Gastrocnemius medialis (tissue), 4 donors: Measurements from ENCODE around the gene MTHFD2L. TPM values are rescaled to one million over a fixed set of nuclear protein-coding genes. Genes with fewer than 3 reads are reported as not detected.

Experiments
- ATAC-seq, 2 donors: fragments of 150-250 bp; one replicate each; pipeline ENCODE4 v1.9.1; 2016
- DNase-seq, 2 donors: peaks; one replicate each; pipeline ENCODE4 v3.0.0-alpha.2; 2019
- H3K27ac ChIP-seq, 4 donors: fragments of 200-600 bp; sonication (generic); 1 replicate in 1 of 4; 2 replicates in 3 of 4; pipeline ENCODE4 v1.5.1; 2016 to 2018; ENCODE audit warnings: mild to moderate bottlenecking in 2 of 4, moderate library complexity in 1 of 4
- H3K27me3 ChIP-seq, 3 donors: fragments of 200-600 bp; sonication (generic) in 2 of 3; 1 replicate in 1 of 3; 2 replicates in 2 of 3; pipeline versions ENCODE4 v1.5.1 to v1.6.0; 2016 to 2019; ENCODE audit warnings: mild to moderate bottlenecking in 1 of 3, moderate library complexity in 1 of 3
- H3K36me3 ChIP-seq, 2 donors: fragments of 200-600 bp; sonication (generic) in 1 of 2; one replicate each; pipeline ENCODE4 v1.5.1; 2017 to 2018
- H3K4me1 ChIP-seq, 2 donors: fragments of 200-600 bp; sonication (generic) in 1 of 2; one replicate each; pipeline ENCODE4 v1.5.1; 2016 to 2017; ENCODE audit warnings: mild to moderate bottlenecking in 2 of 2
- H3K4me3 ChIP-seq, 4 donors: fragments of 200-600 bp; sonication (generic) in 3 of 4; 1 replicate in 1 of 4; 2 replicates in 3 of 4; pipeline ENCODE4 v1.5.1; 2016 to 2019; ENCODE audit warnings: mild to moderate bottlenecking in 2 of 4
- H3K9me3 ChIP-seq, 3 donors: fragments of 200-600 bp; sonication (generic) in 2 of 3; 1 replicate in 1 of 3; 2 replicates in 2 of 3; pipeline ENCODE4 v1.5.1; 2016 to 2019
- CTCF ChIP-seq, 5 experiments: fragments of 450-650 bp in 3 of 5; fragments of 200-600 bp in 2 of 5; sonication (generic) in 2 of 5; IDR thresholded peaks in 4 of 5; conservative IDR thresholded peaks in 1 of 5; 1 replicate in 4 of 5; 2 replicates in 1 of 5; pipeline ENCODE4 v1.5.1; 2016 to 2019; ENCODE audit warnings: antibody characterized with exemption in 5 of 5, mild to moderate bottlenecking in 3 of 5, moderate library complexity in 3 of 5
- POLR2A ChIP-seq, 2 donors: fragments of 450-650 bp; IDR thresholded peaks; one replicate each; pipeline ENCODE4 v1.6.1; 2017; ENCODE audit warnings: antibody characterized with exemption in 2 of 2, mild to moderate bottlenecking in 2 of 2, moderate library complexity in 2 of 2
- in situ Hi-C, 4 donors: fragments of 200-750 bp; cut with MboI; loops; one replicate each; pipeline versions ENCODE4 v1.15.0 to v1.8.0; 2017; ENCODE audit warnings: low sequenced_read_pairs in 4 of 4
- intact Hi-C: fragments of 100-400 bp; cut with DNase I; formaldehyde crosslinking; loops from one replicate; pipeline ENCODE4 v1.15.1; 2023; ENCODE audit warnings: low total_unique reads
- total RNA-seq, 4 donors: library from RNA; depleted of rRNA; stranded (reverse); fragments of >200 nt; gene quantifications; one replicate each; pipeline versions ENCODE4 v1.1.0 to v1.2.3, GENCODE V29; 2016

The MTHFD2L gene
- total RNA-seq, 4 donors from 2014 or later, result 7.0 to 11.0 (median 7.8) TPM

GRCh38 chr4:74291471-74291870 is 133.6 kb downstream of the MTHFD2L start:
- DNase-seq (no peak), ATAC-seq (no peak)
- H3K27me3 ChIP-seq, result no peaks in the 10 kb centered on the region
- H3K9me3 ChIP-seq, result no peaks in the 10 kb centered on the region
- TF ChIP-seq CTCF (IDR thresholded peaks at IDR 0.05 in 4 of 5, conservative IDR thresholded peaks at IDR 0.05 in 1 of 5) (no peak), POLR2A (IDR thresholded peaks at IDR 0.05) (no peak)
- no peaks in the 10 kb centered on the region for H3K36me3 ChIP-seq
- in situ Hi-C loops, result no loop called here
- H3K27ac ChIP-seq, result no peak overlapping the region
- intact Hi-C loops, result no loop called here
- no peaks in the 10 kb centered on the region for H3K4me1 ChIP-seq
- H3K4me3 ChIP-seq, result no peak overlapping the region

GRCh38 chr4:74292111-74292870 is 134.4 kb downstream of the MTHFD2L start:
- no peaks in the 10 kb centered on the region for H3K27me3 ChIP-seq
- ATAC-seq, result no peak
- in situ Hi-C loops (no loop called here), intact Hi-C loops (no loop called here)
- TF ChIP-seq CTCF (IDR thresholded peaks at IDR 0.05 in 4 of 5, conservative IDR thresholded peaks at IDR 0.05 in 1 of 5), result no peak
- no peak for TF ChIP-seq POLR2A (IDR thresholded peaks at IDR 0.05)
- DNase-seq, result no peak
- H3K4me1 ChIP-seq, result no peaks in the 10 kb centered on the region
- no peak overlapping the region for H3K4me3 ChIP-seq
- H3K36me3 ChIP-seq, result no peaks in the 10 kb centered on the region
- no peaks in the 10 kb centered on the region for H3K9me3 ChIP-seq
- no peak overlapping the region for H3K27ac ChIP-seq

- no peaks in the 10 kb centered on the region for H3K9me3 ChIP-seq
- intact Hi-C loops (no loop called here), in situ Hi-C loops (no loop called here)
- no peak overlapping the region for H3K4me3 ChIP-seq
- H3K4me1 ChIP-seq, result no peaks in the 10 kb centered on the region
- TF ChIP-seq POLR2A (IDR thresholded peaks at IDR 0.05) (no peak), CTCF (IDR thresholded peaks at IDR 0.05 in 4 of 5, conservative IDR thresholded peaks at IDR 0.05 in 1 of 5) (no peak)
- no peaks in the 10 kb centered on the region for H3K36me3 ChIP-seq
- H3K27ac ChIP-seq, result no peak overlapping the region
- H3K27me3 ChIP-seq, result no peaks in the 10 kb centered on the region
- DNase-seq (no peak), ATAC-seq (no peak)
Measured at GRCh38 chr4:74293558-74293957, 135.6 kb downstream of the MTHFD2L start.

- Histone ChIP-seq H3K27me3 (no peaks in the 10 kb centered on the region), H3K36me3 (no peaks in the 10 kb centered on the region), H3K4me1 (no peaks in the 10 kb centered on the region), H3K27ac (no peak overlapping the region), H3K9me3 (no peaks in the 10 kb centered on the region), H3K4me3 (no peak overlapping the region)
- intact Hi-C loops (no loop called here), in situ Hi-C loops (no loop called here)
- no peak for DNase-seq
- no peak for ATAC-seq
- TF ChIP-seq CTCF (IDR thresholded peaks at IDR 0.05 in 4 of 5, conservative IDR thresholded peaks at IDR 0.05 in 1 of 5), result no peak
- TF ChIP-seq POLR2A (IDR thresholded peaks at IDR 0.05), result no peak
Measured at GRCh38 chr4:74294681-74295080, 136.8 kb downstream of the MTHFD2L start.

- DNase-seq (no peak), ATAC-seq (no peak)
- Histone ChIP-seq H3K9me3 (no peaks in the 10 kb centered on the region), H3K4me3 (no peak overlapping the region), H3K27me3 (no peaks in the 10 kb centered on the region), H3K27ac (no peak overlapping the region), H3K36me3 (no peaks in the 10 kb centered on the region), H3K4me1 (no peaks in the 10 kb centered on the region)
- TF ChIP-seq CTCF (IDR thresholded peaks at IDR 0.05 in 4 of 5, conservative IDR thresholded peaks at IDR 0.05 in 1 of 5) (no peak), POLR2A (IDR thresholded peaks at IDR 0.05) (no peak)
- intact Hi-C loops, result no loop called here
- in situ Hi-C loops, result no loop called here
Measured at GRCh38 chr4:74297539-74297938, 139.6 kb downstream of the MTHFD2L start.
